ENCODE data around the gene DENND6B. TPM values are rescaled to one million over a fixed set of nuclear protein-coding genes. Genes with fewer than 3 reads are reported as not detected.

Gene DENND6B
- total and polyA plus RNA-seq, 2 of the 13 experiments (the other 11 are each of a cell fraction or from before 2014, with no cell fraction given): 0.95 to 3.8 TPM

DNA sequence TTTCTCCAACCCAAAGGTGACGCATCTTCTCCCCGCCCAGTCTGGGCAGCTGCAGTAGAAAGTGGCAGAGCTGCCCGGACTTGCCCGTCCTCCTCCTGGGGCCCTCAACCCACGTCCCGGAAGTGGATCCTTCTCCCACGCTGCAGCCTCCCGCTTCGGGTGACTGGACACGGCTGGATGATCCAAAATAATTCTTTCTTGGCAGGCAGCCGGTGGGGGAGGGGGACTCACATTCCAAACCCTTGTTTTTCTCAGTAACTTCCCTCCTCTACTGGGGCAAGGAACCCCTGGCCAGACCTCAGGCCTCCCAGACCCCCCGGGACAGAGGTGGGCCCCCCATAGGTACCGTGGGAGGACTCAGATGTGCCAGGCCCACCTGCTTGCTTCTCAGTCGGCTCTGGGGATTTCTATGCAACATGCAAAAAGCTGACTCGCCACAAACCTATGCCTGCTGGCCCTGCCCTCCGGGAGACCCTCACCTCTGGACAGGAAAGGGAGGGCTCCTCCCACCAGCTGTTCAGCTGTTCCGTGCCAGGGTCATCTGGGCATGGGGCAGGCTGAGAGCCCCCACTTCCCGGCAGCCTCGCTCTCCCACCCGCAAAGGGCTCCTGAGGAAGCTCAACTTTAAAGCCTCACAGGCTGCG, 20.8 kb downstream of the DENND6B start (continued):
- TF ChIP-seq, protein P1, sequence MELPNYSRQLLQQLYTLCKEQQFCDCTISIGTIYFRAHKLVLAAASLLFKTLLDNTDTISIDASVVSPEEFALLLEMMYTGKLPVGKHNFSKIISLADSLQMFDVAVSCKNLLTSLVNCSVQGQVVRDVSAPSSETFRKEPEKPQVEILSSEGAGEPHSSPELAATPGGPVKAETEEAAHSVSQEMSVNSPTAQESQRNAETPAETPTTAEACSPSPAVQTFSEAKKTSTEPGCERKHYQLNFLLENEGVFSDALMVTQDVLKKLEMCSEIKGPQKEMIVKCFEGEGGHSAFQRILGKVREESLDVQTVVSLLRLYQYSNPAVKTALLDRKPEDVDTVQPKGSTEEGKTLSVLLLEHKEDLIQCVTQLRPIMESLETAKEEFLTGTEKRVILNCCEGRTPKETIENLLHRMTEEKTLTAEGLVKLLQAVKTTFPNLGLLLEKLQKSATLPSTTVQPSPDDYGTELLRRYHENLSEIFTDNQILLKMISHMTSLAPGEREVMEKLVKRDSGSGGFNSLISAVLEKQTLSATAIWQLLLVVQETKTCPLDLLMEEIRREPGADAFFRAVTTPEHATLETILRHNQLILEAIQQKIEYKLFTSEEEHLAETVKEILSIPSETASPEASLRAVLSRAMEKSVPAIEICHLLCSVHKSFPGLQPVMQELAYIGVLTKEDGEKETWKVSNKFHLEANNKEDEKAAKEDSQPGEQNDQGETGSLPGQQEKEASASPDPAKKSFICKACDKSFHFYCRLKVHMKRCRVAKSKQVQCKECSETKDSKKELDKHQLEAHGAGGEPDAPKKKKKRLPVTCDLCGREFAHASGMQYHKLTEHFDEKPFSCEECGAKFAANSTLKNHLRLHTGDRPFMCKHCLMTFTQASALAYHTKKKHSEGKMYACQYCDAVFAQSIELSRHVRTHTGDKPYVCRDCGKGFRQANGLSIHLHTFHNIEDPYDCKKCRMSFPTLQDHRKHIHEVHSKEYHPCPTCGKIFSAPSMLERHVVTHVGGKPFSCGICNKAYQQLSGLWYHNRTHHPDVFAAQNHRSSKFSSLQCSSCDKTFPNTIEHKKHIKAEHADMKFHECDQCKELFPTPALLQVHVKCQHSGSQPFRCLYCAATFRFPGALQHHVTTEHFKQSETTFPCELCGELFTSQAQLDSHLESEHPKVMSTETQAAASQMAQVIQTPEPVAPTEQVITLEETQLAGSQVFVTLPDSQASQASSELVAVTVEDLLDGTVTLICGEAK (IDR thresholded peaks at IDR 0.05): no peak
- TF ChIP-seq, protein P1 (CRISPR knock-in tag; IDR thresholded peaks at IDR 0.05): no peak
- TF ChIP-seq, protein P2, sequence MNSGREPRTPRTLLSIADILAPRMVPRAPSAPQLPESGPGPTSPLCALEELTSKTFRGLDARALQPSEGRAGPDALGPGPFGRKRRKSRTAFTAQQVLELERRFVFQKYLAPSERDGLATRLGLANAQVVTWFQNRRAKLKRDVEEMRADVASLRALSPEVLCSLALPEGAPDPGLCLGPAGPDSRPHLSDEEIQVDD (CRISPR knock-in tag; IDR thresholded peaks at IDR 0.05; ENCODE audit: borderline replicate concordance): no peak
- TF ChIP-seq, protein P3, sequence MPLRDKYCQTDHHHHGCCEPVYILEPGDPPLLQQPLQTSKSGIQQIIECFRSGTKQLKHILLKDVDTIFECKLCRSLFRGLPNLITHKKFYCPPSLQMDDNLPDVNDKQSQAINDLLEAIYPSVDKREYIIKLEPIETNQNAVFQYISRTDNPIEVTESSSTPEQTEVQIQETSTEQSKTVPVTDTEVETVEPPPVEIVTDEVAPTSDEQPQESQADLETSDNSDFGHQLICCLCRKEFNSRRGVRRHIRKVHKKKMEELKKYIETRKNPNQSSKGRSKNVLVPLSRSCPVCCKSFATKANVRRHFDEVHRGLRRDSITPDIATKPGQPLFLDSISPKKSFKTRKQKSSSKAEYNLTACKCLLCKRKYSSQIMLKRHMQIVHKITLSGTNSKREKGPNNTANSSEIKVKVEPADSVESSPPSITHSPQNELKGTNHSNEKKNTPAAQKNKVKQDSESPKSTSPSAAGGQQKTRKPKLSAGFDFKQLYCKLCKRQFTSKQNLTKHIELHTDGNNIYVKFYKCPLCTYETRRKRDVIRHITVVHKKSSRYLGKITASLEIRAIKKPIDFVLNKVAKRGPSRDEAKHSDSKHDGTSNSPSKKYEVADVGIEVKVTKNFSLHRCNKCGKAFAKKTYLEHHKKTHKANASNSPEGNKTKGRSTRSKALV (CRISPR knock-in tag; IDR thresholded peaks at IDR 0.05): no peak
- TF ChIP-seq, protein P4, sequence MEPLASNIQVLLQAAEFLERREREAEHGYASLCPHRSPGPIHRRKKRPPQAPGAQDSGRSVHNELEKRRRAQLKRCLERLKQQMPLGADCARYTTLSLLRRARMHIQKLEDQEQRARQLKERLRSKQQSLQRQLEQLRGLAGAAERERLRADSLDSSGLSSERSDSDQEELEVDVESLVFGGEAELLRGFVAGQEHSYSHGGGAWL (CRISPR knock-in tag; IDR thresholded peaks at IDR 0.05): no peak; the same call in 1 of the 2 replicates
- TF ChIP-seq ZNF207 (IDR thresholded peaks at IDR 0.05; ENCODE audit: borderline replicate concordance) (no peak), ZC3H13 (CRISPR knock-in tag; IDR thresholded peaks at IDR 0.05) (no peak), ZNF703 (CRISPR knock-in tag; IDR thresholded peaks at IDR 0.05; ENCODE audit: borderline replicate concordance) (no peak), PCBP2 (optimal IDR thresholded peaks at IDR 0.05; ENCODE audit: low read depth, low read length, poor library complexity, severe bottlenecking) (no peak), ZIK1 (CRISPR knock-in tag; IDR thresholded peaks at IDR 0.05; ENCODE audit: borderline replicate concordance, low read depth) (no peak), THAP11 (CRISPR knock-in tag; IDR thresholded peaks at IDR 0.05) (0 out of 2 replicates have a peak, but pooled peaks have one; percentile 18)
- TF ChIP-seq, protein P5, sequence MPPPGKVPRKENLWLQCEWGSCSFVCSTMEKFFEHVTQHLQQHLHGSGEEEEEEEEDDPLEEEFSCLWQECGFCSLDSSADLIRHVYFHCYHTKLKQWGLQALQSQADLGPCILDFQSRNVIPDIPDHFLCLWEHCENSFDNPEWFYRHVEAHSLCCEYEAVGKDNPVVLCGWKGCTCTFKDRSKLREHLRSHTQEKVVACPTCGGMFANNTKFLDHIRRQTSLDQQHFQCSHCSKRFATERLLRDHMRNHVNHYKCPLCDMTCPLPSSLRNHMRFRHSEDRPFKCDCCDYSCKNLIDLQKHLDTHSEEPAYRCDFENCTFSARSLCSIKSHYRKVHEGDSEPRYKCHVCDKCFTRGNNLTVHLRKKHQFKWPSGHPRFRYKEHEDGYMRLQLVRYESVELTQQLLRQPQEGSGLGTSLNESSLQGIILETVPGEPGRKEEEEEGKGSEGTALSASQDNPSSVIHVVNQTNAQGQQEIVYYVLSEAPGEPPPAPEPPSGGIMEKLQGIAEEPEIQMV (CRISPR knock-in tag; IDR thresholded peaks at IDR 0.05; ENCODE audit: low read depth): no peak
- TF ChIP-seq, protein P6, sequence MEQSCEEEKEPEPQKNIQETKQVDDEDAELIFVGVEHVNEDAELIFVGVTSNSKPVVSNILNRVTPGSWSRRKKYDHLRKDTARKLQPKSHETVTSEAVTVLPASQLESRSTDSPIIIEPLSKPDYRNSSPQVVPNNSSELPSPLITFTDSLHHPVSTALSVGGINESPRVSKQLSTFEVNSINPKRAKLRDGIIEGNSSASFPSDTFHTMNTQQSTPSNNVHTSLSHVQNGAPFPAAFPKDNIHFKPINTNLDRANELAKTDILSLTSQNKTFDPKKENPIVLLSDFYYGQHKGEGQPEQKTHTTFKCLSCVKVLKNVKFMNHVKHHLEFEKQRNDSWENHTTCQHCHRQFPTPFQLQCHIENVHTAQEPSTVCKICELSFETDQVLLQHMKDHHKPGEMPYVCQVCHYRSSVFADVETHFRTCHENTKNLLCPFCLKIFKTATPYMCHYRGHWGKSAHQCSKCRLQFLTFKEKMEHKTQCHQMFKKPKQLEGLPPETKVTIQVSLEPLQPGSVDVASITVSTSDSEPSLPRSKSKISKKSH (CRISPR knock-in tag; IDR thresholded peaks at IDR 0.05; ENCODE audit: borderline replicate concordance): no peak

Measured in HepG2 (cell line).